ENCODE data around the gene PIK3C2A.

PIK3C2A gene

GRCh38 chr11:17208257-17208999, 642 bp upstream of the PIK3C2A start:
- FAIRE-seq: no peak

DNA sequence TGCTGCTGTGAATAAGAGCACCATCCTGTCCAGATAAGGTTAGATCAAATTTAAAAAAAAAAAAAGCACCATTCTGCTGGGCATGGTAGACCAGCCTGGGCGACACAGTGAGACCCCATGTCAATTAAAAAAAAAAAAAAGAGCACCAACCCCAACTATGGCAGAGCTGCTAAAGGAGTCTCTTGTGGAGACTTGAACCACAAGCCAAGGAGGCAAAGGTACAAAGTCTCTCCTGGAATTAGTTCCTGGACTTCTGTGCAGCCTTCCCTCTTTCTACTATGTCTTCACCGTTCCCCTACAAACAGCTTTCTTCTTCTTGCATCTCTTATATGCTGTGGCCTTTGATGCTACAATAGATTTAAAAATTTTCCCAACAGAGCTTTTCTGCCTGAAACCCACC, 1.3 kb downstream of the PIK3C2A start:
- FAIRE-seq: no peak

GRCh38 chr11:17197431-17197898, 10.3 kb downstream of the PIK3C2A start:
- no peak for FAIRE-seq

GRCh38 chr11:17188675-17189074, 19.1 kb downstream of the PIK3C2A start:
- no peak for FAIRE-seq

DNA sequence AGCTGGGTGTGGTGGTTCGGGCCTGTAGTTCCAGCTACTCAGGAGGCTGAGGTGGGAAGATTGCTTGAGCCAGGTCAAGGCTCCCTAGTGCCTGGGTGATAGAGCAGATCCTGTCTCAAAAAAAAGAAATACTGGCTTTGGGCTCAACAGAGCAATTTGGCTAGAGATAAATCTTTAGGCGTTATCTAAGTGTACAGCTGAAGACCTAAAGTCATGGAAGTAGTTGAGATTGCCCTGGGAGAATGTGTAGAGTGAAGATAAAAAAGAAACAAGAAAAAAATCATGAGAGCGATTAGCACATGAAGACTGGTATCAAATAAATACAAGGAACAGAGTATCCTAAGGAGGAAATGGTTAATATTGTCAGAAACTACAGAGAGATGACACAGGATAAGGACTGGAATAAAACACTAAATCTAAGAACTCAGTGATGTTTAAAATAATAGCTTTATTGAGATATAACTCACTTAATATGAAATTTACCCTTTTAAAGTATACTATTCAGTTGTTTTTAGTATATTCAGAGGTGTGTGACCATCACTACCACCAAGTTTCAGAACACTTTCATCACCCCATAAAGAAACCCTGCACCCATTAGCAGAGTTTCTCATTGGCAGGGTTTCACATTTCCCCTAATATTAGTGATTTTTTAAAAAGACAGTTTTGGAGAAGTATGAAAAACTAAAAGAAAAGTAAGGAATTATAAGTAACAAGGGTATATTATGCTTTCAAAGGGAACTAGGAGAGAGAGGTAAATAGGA, 20.7 kb downstream of the PIK3C2A start:
- FAIRE-seq: no peak

DNA sequence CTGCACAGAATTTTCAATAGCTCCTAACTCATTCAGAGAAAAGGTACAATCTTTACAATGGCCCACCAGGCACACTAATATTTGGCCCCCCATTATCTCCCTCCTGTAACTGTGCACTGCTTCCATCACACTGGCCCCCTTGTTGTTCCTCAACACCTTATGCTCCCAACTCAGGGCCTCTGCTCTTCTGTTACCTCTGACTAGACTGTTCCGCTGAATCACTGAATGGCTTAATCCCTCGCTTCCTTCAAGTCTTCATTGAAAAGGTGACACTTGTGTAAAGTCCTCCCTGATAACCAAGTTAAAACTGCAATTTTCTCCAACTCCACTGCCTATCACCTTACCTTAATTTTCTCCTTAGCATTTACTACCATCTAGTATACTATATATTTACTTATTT, 21.8 kb downstream of the PIK3C2A start:
- FAIRE-seq: no peak

DNA sequence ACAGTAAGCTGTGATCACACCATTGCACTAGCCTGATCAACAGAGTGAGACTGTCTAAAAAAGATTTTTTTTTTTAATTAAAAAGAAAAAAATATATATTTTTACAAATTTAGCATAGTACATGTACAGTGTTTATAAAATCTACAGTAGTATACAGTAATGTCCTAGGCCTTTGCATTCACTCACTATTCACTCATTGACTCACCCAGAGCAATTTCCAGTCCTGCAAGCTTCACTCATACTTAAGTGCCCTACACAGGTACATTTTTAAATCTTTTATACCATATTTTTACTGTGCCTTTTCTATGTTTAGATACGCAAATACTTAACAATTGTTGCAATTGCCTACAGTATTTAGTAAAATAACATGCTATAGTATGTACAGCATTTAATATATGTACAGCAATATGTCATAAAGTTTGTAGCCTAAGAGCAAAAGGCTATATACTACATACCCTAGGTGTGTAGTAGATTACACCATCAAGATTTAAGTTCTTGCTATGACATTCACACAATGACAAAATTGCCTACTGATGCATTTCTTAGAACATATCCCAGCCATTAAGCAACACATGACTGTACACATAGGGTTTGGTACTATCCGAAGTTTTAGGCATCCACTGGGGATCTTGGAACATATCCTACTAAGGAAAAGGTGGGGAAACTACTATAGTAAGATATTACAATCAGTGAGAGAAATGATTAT, 22.8 kb downstream of the PIK3C2A start:
- no peak for FAIRE-seq

GRCh38 chr11:17183836-17184235, 23.9 kb downstream of the PIK3C2A start:
- FAIRE-seq: no peak

DNA sequence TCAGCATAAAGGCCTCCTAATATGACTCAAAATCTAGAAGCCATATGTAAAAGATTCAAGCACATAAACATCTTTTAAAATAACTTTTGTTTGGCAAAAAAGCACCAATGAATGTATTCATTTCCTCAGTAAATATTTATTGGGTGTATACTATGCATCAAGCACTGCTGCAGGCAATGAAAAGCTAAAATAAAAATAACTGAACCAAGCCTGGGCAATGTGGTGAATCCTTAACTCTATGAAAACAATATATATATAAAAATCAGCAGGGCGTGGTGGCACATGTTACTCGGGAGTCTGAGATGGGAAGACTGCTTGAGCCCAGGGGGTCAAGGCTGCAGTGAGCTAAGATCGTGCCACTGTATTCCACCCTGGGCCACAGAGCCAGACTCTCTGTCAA, 27.8 kb downstream of the PIK3C2A start:
- no peak for FAIRE-seq

DNA sequence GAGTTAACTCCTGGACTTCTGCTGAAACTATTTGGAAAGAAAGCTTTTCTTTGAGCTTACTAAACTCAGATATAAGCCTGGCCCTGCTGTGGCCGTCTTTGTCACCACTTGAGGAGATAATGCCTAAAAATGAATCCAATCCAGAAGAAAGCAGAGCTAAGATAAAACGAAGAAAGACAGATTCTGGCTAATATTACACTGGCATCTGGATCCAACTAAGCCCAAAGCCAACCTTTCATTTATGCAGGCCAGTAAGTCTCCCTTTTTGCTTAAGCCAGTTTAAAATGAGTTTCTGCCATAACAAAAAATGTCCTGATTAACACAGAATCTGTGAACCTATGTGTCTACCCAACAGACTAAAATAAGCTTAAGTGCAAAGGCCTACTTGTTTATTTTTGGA, 34.5 kb downstream of the PIK3C2A start:
- FAIRE-seq: no peak

DNA sequence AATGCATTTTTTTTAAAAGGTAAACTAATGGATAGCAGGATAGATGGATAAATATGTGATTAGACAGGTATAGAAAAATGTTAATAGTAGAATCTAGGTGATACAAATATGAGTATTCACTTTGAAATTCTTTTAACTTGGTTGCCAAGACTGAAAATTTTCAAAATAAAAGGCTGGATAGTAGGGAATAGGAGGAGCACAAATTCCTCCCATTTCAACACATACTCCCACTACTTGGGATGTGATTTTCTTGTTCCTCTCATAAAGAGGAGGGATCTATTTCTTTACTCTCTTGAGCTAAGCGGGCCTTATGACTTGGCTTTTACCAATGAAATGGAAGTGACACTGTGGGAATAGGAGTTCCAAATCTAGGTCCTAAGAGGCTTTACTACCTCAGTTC, 35.9 kb downstream of the PIK3C2A start:
- no peak for FAIRE-seq

DNA sequence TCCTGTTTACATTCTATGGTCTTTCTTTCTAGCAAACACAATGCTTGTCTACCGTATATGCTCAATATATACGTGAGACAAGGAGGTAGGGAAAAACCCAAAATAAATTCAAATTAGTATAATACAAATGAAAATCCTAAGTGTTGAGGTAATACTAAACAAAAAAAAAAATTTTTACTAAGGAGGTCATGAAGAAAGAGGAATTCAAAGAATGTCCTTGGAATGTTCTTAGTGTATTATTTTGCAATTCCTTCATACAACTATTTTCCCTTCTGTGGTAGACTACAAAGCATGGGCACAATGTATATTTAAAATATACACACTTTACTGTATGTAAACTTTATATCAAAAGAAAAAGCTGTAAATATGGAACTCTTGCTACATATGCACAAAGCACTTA, 36.4 kb downstream of the PIK3C2A start:
- no peak for FAIRE-seq

DNA sequence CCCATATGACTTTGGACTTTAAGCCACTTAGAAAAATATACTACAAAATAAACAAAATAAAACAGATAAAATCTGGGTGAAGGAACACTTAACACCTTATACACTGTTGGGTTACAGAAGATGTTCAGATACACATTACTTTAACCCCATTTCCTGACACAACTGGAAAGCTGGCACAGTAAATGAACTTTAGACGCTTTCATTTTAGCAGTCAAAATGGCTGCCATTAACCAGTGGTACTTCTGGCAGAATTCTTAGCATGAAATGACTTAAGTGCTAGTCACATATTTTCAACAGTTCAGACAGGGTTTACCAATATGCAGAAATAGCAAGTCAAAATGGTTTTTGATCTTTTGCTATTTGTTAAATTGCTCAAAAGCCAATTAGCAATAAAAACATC, 37.9 kb downstream of the PIK3C2A start:
- no peak for FAIRE-seq

GRCh38 chr11:17165247-17165890, 42.4 kb downstream of the PIK3C2A start:
- no peak for FAIRE-seq

DNA sequence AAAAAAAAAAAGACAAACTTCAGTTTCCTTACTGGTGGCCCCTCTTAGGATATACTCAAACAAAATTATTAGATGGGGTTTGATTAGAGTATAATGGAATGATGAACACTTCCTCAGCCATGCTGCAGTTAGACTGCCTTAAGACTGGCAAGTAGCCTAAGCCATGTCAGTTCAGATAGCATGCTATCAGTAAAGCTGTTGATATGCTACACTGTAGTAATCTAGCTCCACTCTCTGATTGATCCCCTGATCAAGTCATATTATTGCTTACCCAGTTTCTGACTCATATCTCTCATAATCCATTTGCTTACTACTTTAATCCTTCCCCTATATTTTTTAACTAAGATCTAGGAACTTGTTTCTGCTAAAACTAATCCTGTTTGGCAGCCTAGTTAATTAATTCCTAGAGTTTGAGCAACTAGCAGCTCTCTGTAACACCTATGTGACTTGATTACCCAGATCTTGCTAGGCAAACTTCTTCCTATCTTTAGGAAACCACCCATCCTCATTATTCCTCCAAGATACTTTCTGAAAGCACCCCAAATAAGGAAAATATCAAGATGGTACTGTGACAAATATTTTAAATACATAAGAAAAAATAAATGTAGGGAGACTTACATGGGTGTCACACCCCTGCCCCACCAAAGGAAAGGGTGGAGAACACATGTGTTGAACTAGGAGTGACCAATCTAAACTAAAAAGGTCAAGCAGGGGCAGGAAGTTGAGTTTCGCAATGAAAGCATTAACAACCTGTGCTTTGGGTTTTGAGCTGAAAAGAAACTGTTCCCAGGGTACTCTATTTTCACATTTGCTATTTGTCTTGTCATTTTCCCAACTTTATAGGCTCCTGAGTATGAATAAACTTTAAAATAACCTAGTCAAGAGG, 43.2 kb downstream of the PIK3C2A start:
- FAIRE-seq: no peak

GRCh38 chr11:17163736-17164135, 44.0 kb downstream of the PIK3C2A start:
- FAIRE-seq: no peak

GRCh38 chr11:17163291-17163690, 44.5 kb downstream of the PIK3C2A start:
- FAIRE-seq: no peak

GRCh38 chr11:17162376-17162775, 45.4 kb downstream of the PIK3C2A start:
- no peak for FAIRE-seq

- FAIRE-seq: no peak
Measured at GRCh38 chr11:17161515-17161914, 46.3 kb downstream of the PIK3C2A start.

DNA sequence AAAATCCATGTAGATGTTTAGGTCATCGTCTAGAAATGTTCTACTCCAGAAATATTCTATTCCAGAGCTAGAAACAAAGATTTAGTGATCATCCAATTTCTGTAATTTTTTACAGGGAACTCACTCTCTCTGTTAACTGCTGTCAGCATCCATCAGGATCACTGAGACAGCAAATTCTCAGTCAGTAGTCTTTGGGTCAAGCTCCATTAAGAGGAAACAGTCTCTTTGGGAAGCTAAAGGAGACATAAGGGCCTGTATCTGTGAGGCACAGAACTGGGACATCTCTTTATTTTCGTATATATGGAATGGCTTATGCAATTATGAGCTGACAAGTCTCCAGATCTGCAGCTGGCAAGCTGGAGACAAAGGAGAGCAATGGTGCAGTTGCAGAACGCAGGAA, 48.3 kb downstream of the PIK3C2A start:
- no peak for FAIRE-seq

Measured in TTC549 (cell line).